Suprapubic skin (tissue), 4 donors: ENCODE results near the gene LEFTY1. TPM values are rescaled to one million over a fixed set of nuclear protein-coding genes. Genes with fewer than 3 reads are reported as not detected.
A peak's percentile ranks its signal among the peaks of the same experiment; 100 is the strongest.

Experiments used
- DNase-seq, 2 donors: peaks; one replicate each; pipeline ENCODE4 v3.0.0-alpha.2; 2019; ENCODE audit warnings: low spot score in 2 of 2
- H3K27ac ChIP-seq: fragments of 200-600 bp; sonication (generic); one replicate; pipeline ENCODE4 v1.5.1; 2019
- H3K27me3 ChIP-seq: fragments of 200-600 bp; sonication (generic); one replicate; pipeline ENCODE4 v1.5.1; 2019
- H3K36me3 ChIP-seq: fragments of 200-600 bp; sonication (generic); one replicate; pipeline ENCODE4 v1.5.1; 2019
- H3K4me1 ChIP-seq: fragments of 200-600 bp; sonication (generic); one replicate; pipeline ENCODE4 v1.5.1; 2019
- H3K4me3 ChIP-seq: fragments of 200-600 bp; sonication (generic); one replicate; pipeline ENCODE4 v1.5.1; 2019; ENCODE audit warnings: mild to moderate bottlenecking
- H3K9me3 ChIP-seq: fragments of 200-600 bp; sonication (generic); one replicate; pipeline ENCODE4 v1.5.1; 2019
- CTCF ChIP-seq, 2 donors: fragments of 200-600 bp in 1 of 2; fragments of 450-650 bp in 1 of 2; sonication (generic) in 1 of 2; IDR thresholded peaks; one replicate each; pipeline ENCODE4 v1.5.1; 2016 to 2019; ENCODE audit warnings: antibody characterized with exemption in 2 of 2, mild to moderate bottlenecking in 1 of 2, moderate library complexity in 1 of 2
- EP300 ChIP-seq: sonication (generic); formaldehyde crosslinking; IDR thresholded peaks from one replicate; pipeline ENCODE4 v1.6.1; 2017; ENCODE audit warnings: antibody characterized with exemption
- POLR2A ChIP-seq, 2 donors: fragments of 450-650 bp; IDR thresholded peaks; one replicate each; pipeline ENCODE4 v1.6.1; 2017; ENCODE audit warnings: antibody characterized with exemption in 2 of 2, mild to moderate bottlenecking in 2 of 2, moderate library complexity in 2 of 2
- POLR2AphosphoS5 ChIP-seq, 3 donors: sonication (generic); formaldehyde crosslinking; IDR thresholded peaks; one replicate each; pipeline ENCODE4 v1.6.1; 2017; ENCODE audit warnings: antibody characterized with exemption in 3 of 3
- WGBS: methylation state at CpG from one replicate; pipeline ENCODE4 v1.1.5; 2018; 5-methylcytosine and 5-hydroxymethylcytosine counted together
- total RNA-seq, 4 donors: library from RNA; depleted of rRNA; stranded (reverse); fragments of >200 nt; gene quantifications; one replicate each; pipeline ENCODE4 v1.1.0, GENCODE V29; 2016

LEFTY1 gene
- total RNA-seq, 4 donors from 2014 or later = not detected

GRCh38 chr1:225848030-225848955 is 40.7 kb downstream of the LEFTY1 start:
- Histone ChIP-seq H3K4me1 (peaks cover 23% of the 10 kb centered on the region), H3K36me3 (peaks cover 85% of the 10 kb centered on the region), H3K4me3 (no peak overlapping the region), H3K9me3 (no peaks in the 10 kb centered on the region), H3K27me3 (no peaks in the 10 kb centered on the region), H3K27ac (no peak overlapping the region)
- TF ChIP-seq POLR2AphosphoS5 (IDR thresholded peaks at IDR 0.05) (no peak), CTCF (IDR thresholded peaks at IDR 0.05) (no peak), EP300 (no peak), POLR2A (IDR thresholded peaks at IDR 0.05) (no peak)
- DNase-seq = no peak
- WGBS = 62% methylated on average over 16 of the region's 16 CpGs

GRCh38 chr1:225847610-225848009 is 41.3 kb downstream of the LEFTY1 start:
- Histone ChIP-seq H3K27ac (no peak overlapping the region), H3K9me3 (no peaks in the 10 kb centered on the region), H3K4me3 (no peak overlapping the region), H3K36me3 (peaks cover 85% of the 10 kb centered on the region), H3K4me1 (peaks cover 23% of the 10 kb centered on the region), H3K27me3 (no peaks in the 10 kb centered on the region)
- no peak for TF ChIP-seq POLR2AphosphoS5 (IDR thresholded peaks at IDR 0.05)
- no peak for TF ChIP-seq POLR2A (IDR thresholded peaks at IDR 0.05)
- no peak for TF ChIP-seq CTCF (IDR thresholded peaks at IDR 0.05)
- no peak for TF ChIP-seq EP300
- WGBS = no CpG with 5 or more reads among the region's 4 CpGs
- no peak for DNase-seq

- peaks cover 23% of the 10 kb centered on the region for H3K4me1 ChIP-seq
- 80% methylated on average over 8 of the region's 20 CpGs for WGBS
- no peaks in the 10 kb centered on the region for H3K27me3 ChIP-seq
- no peak overlapping the region for H3K27ac ChIP-seq
- H3K9me3 ChIP-seq = no peaks in the 10 kb centered on the region
- H3K4me3 ChIP-seq = no peak overlapping the region
- DNase-seq = no peak
- peaks cover 84% of the 10 kb centered on the region for H3K36me3 ChIP-seq
- TF ChIP-seq POLR2AphosphoS5 (IDR thresholded peaks at IDR 0.05) = no peak
- TF ChIP-seq CTCF (IDR thresholded peaks at IDR 0.05) = no peak
- no peak for TF ChIP-seq EP300
- TF ChIP-seq POLR2A (IDR thresholded peaks at IDR 0.05) = no peak
These were observed 42.3 kb downstream of the LEFTY1 start for GRCh38 chr1:225846331-225847310.

- TF ChIP-seq POLR2A (IDR thresholded peaks at IDR 0.05) = no peak
- TF ChIP-seq EP300 = no peak
- peak; percentile 59 to 77 for TF ChIP-seq CTCF (IDR thresholded peaks at IDR 0.05)
- TF ChIP-seq POLR2AphosphoS5 (IDR thresholded peaks at IDR 0.05) = no peak
- Histone ChIP-seq H3K9me3 (no peaks in the 10 kb centered on the region), H3K4me3 (no peak overlapping the region), H3K4me1 (peaks cover 23% of the 10 kb centered on the region), H3K27me3 (no peaks in the 10 kb centered on the region), H3K36me3 (peaks cover 78% of the 10 kb centered on the region), H3K27ac (no peak overlapping the region)
- peak; percentile 84 to 89 for DNase-seq
- WGBS = 20% methylated on average over 1 of the region's 13 CpGs
These were observed 43.2 kb downstream of the LEFTY1 start for GRCh38 chr1:225845571-225846259.
